ENCODE data around the gene CASK. TPM values are rescaled to one million over a fixed set of nuclear protein-coding genes. Genes with fewer than 3 reads are reported as not detected.
A peak's percentile ranks its signal among the peaks of the same experiment; 100 is the strongest.

Gene CASK
- total and polyA plus RNA-seq, 10 donors = 4.7 to 63.7 (median 42.8) TPM

DNA sequence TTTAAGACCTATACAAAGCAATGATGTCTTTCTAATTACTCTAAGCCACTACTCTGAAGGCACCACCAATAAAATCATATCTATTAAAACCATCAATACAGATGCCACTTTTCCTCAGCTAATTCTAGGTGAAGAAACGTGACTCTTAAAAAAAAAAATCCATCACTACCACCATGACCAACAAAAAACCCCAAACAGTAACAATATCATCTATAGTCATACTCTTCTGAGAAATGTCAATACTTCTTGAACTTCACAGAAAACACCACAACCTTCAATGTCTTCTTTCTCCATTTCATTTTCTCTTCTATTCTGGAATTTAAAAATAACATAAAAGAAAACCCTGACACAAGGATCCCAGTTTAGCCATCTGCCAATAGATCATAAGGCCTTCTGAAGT is 35.7 kb downstream of the CASK start:
- Histone ChIP-seq H3K4me1 (no peaks in the 10 kb centered on the region), H3K36me3 (no peaks in the 10 kb centered on the region)
- DNase-seq = no peak

DNA sequence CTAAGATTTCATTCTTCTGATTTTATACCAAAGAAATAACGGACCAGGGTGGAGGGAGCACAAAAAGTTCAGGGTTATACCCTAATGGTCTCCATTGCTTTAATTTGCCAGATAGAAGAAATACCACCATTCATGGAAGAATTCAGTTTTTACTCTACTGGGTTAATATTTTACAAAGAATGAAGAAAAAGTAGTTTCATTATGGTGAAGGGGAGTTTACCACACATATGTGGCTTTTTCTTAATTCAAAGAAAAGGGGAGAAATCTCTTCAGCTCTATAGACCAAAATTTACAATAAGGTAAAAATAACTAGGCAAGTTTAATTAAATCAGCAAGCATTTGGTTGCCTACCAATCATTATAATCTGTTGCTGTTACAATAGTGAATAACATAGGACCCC is 37.6 kb downstream of the CASK start:
- Histone ChIP-seq H3K4me1 (peaks cover 0 to 9% (median 0%) of the 10 kb centered on the region in 6 donors), H3K36me3 (no peaks in the 10 kb centered on the region), H3K9me3 (no peaks in the 10 kb centered on the region), H3K4me3 (no peak overlapping the region), H3K27ac (no peak overlapping the region), H3K27me3 (replicated peaks in 1 of 7) (no peaks in the 10 kb centered on the region)
- no peak for TF ChIP-seq POLR2A (IDR thresholded peaks at IDR 0.05)
- TF ChIP-seq POLR2AphosphoS5 (IDR thresholded peaks at IDR 0.05) = no peak
- TF ChIP-seq, protein P1, sequence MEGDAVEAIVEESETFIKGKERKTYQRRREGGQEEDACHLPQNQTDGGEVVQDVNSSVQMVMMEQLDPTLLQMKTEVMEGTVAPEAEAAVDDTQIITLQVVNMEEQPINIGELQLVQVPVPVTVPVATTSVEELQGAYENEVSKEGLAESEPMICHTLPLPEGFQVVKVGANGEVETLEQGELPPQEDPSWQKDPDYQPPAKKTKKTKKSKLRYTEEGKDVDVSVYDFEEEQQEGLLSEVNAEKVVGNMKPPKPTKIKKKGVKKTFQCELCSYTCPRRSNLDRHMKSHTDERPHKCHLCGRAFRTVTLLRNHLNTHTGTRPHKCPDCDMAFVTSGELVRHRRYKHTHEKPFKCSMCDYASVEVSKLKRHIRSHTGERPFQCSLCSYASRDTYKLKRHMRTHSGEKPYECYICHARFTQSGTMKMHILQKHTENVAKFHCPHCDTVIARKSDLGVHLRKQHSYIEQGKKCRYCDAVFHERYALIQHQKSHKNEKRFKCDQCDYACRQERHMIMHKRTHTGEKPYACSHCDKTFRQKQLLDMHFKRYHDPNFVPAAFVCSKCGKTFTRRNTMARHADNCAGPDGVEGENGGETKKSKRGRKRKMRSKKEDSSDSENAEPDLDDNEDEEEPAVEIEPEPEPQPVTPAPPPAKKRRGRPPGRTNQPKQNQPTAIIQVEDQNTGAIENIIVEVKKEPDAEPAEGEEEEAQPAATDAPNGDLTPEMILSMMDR (IDR thresholded peaks at IDR 0.05 in 8 of 11, conservative IDR thresholded peaks at IDR 0.05 in 3 of 11) = no peak
- DNase-seq = no peak
- 61 to 96% (median 85%) methylated on average over 1 of the region's 1 CpG for WGBS, 5 donors
- intact Hi-C loops (cut with DNase I; ENCODE audit: low total_unique reads) = no loop called here

More for the DNA sequence above, 35.7 kb downstream of the CASK start:
- TF ChIP-seq, protein P1 (IDR thresholded peaks at IDR 0.05 in 8 of 11, conservative IDR thresholded peaks at IDR 0.05 in 3 of 11) = no peak
- no peak for TF ChIP-seq POLR2A (IDR thresholded peaks at IDR 0.05)
- TF ChIP-seq POLR2AphosphoS5 (IDR thresholded peaks at IDR 0.05) = no peak
- WGBS, 5 donors = 36 to 79% (median 70%) methylated on average over 1 of the region's 1 CpG
- H3K27ac ChIP-seq = no peak overlapping the region
- H3K9me3 ChIP-seq = peaks cover 0 to 2% (median 0%) of the 10 kb centered on the region in 8 donors
- intact Hi-C loops (cut with DNase I; ENCODE audit: low total_unique reads) = no loop called here
- no peak overlapping the region for H3K4me3 ChIP-seq
- H3K27me3 ChIP-seq (replicated peaks in 1 of 7) = no peaks in the 10 kb centered on the region

DNA sequence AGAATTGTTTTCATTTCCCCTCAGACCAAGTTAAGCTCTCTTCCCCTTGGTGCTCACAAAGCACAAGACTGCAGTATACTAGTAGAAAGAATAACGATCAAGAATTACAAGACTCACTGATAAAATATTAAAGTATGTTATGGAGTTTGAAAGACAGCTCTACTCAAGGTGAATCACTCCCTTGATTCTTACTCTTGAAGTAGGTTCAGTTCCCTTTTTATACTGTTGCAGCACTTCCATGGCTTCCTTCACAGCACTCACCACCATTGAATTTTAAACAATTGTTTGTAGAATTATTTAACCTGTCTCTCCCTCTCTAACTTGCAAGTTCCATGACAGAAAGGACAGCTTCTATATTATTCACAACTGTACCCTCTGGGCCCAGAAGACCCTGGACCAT is 42.2 kb downstream of the CASK start:
- no peak overlapping the region for H3K27ac ChIP-seq
- H3K36me3 ChIP-seq = no peaks in the 10 kb centered on the region
- H3K27me3 ChIP-seq (replicated peaks in 1 of 7) = no peaks in the 10 kb centered on the region
- 50 to 81% (median 69%) methylated on average over 1 of the region's 1 CpG for WGBS, 5 donors
- TF ChIP-seq POLR2A (IDR thresholded peaks at IDR 0.05) = no peak
- TF ChIP-seq POLR2AphosphoS5 (IDR thresholded peaks at IDR 0.05) = no peak
- TF ChIP-seq, protein P1 (IDR thresholded peaks at IDR 0.05 in 8 of 11, conservative IDR thresholded peaks at IDR 0.05 in 3 of 11) = no peak
- no peak overlapping the region for H3K4me3 ChIP-seq
- intact Hi-C loops (cut with DNase I; ENCODE audit: low total_unique reads) = no loop called here
- peaks cover 0 to 22% (median 0%) of the 10 kb centered on the region in 6 donors for H3K4me1 ChIP-seq
- no peaks in the 10 kb centered on the region for H3K9me3 ChIP-seq
- no peak for DNase-seq

DNA sequence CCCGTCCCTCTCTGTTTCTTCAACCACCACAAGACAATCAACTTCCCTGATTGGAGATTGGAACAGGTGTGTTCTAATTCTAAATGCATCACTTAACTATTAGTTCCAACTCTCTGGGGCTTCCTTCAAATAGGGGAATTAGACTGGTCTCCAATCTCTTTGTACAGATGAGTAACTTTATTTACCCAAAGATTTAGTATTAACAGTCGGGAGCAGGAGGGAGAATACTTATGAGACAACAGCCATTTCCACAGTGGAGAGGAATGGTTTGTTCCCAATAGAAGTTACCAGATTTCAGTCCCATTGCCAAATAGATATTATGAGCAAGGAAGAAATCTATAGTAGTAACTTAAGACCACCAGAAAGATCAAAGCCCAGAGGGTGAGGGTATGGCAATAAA is 46.2 kb downstream of the CASK start:
- Histone ChIP-seq H3K9me3 (no peaks in the 10 kb centered on the region), H3K4me3 (no peak overlapping the region), H3K27ac (peak overlapping the region in 4 of 8 donors; percentile 1 to 40 (median 23)), H3K36me3 (no peaks in the 10 kb centered on the region), H3K4me1 (peaks cover 0 to 26% (median 0%) of the 10 kb centered on the region in 6 donors), H3K27me3 (replicated peaks in 1 of 7) (no peaks in the 10 kb centered on the region)
- WGBS, 5 donors = 52 to 72% (median 56%) methylated on average over 2 of the region's 2 CpGs
- TF ChIP-seq POLR2A (IDR thresholded peaks at IDR 0.05) (no peak), POLR2AphosphoS5 (IDR thresholded peaks at IDR 0.05) (no peak)
- TF ChIP-seq, protein P1 (IDR thresholded peaks at IDR 0.05 in 8 of 11, conservative IDR thresholded peaks at IDR 0.05 in 3 of 11) = no peak
- intact Hi-C loops (cut with DNase I; ENCODE audit: low total_unique reads) = no loop called here
- no peak for DNase-seq
